SU-DHL-6 (cell line): ENCODE results near the gene CBX5.
"Not testable (repeated sequence)": the region's sequence is repeated elsewhere in the genome, so short reads cannot be mapped to it uniquely, and the experiment has no call there.

Source experiments
- H2AFZ ChIP-seq: fragments of 200-600 bp; sonication (generic); 2 replicates; pipeline ENCODE4 v1.6.1; 2014; ENCODE audit warnings: low read depth, mild to moderate bottlenecking, moderate library complexity, mixed read lengths, antibody characterized with exemption, low read length; ENCODE audit not compliant: severe bottlenecking
- H3F3A ChIP-seq: fragments of 200-600 bp; shearing (Covaris generic); 2 replicates; pipeline ENCODE4 v1.6.0; 2016; ENCODE audit warnings: antibody characterized with exemption, mild to moderate bottlenecking; ENCODE audit not compliant: insufficient read depth
- H3K27ac ChIP-seq: fragments of 200-600 bp; sonication (generic); 2 replicates; pipeline ENCODE4 v1.5.1; 2016; ENCODE audit warnings: low read depth, mild to moderate bottlenecking, low read length, moderate library complexity, mixed read lengths
- H3K27me3 ChIP-seq: fragments of 200-600 bp; sonication (generic), shearing (Covaris generic); 2 replicates; pipeline ENCODE4 v1.6.0; 2014; ENCODE audit warnings: mild to moderate bottlenecking, low read length
- H3K36me3 ChIP-seq: fragments of 200-600 bp; sonication (generic); 2 replicates; pipeline ENCODE4 v1.6.1; 2014; ENCODE audit warnings: mild to moderate bottlenecking, low read length, mixed read lengths
- H3K4me2 ChIP-seq: fragments of 300-600, 200-600 bp; shearing (Covaris generic), sonication (generic); 2 replicates; pipeline ENCODE4 v1.6.0; 2014; ENCODE audit warnings: low read length, low read depth, mild to moderate bottlenecking; ENCODE audit not compliant: poor library complexity, severe bottlenecking
- H3K4me3 ChIP-seq: fragments of 200-600 bp; sonication (generic); 2 replicates; pipeline ENCODE4 v1.5.1; 2014; ENCODE audit warnings: antibody characterized with exemption, low read length, mild to moderate bottlenecking, mixed read lengths; ENCODE audit not compliant: insufficient read depth, poor library complexity, severe bottlenecking
- H3K79me2 ChIP-seq: fragments of 200-600 bp; sonication (generic); 2 replicates; pipeline ENCODE4 v1.6.1; 2014; ENCODE audit warnings: mild to moderate bottlenecking, low read length, moderate library complexity; ENCODE audit not compliant: insufficient read depth
- H3K9ac ChIP-seq: fragments of 200-600 bp; sonication (generic); 2 replicates; pipeline ENCODE4 v1.7.0; 2014; ENCODE audit warnings: mild to moderate bottlenecking, low read length
- H3K9me2 ChIP-seq: fragments of 200-600 bp; sonication (generic); replicated peaks from 2 replicates; pipeline ENCODE4 v1.6.1; 2014; ENCODE audit warnings: low read length; ENCODE audit not compliant: insufficient read depth
- H3K9me3 ChIP-seq: fragments of 200-600 bp; sonication (generic); 2 replicates; pipeline ENCODE4 v1.6.1; 2014; ENCODE audit warnings: low read length, mixed read lengths; ENCODE audit not compliant: insufficient read depth
- H4K20me1 ChIP-seq: fragments of 200-600 bp; sonication (generic); 2 replicates; pipeline ENCODE4 v1.6.1; 2014; ENCODE audit warnings: low read depth, mild to moderate bottlenecking, antibody characterized with exemption, low read length, moderate library complexity, mixed read lengths
- EZH2phosphoT487 ChIP-seq: fragments of 200-600 bp; sonication (generic), shearing (Covaris generic); conservative IDR thresholded peaks from 2 replicates; pipeline ENCODE4 v1.6.1; 2018; ENCODE audit warnings: mild to moderate bottlenecking, antibody characterized with exemption, low read length, moderate library complexity, mixed read lengths
- TF ChIP-seq, protein P1 (sequence below): fragments of 200-600 bp; sonication (generic); IDR thresholded peaks from one replicate; pipeline ENCODE4 v1.5.1; 2017; ENCODE audit warnings: antibody characterized with exemption, mild to moderate bottlenecking, low read length, moderate library complexity; ENCODE audit not compliant: insufficient read depth, poor library complexity, severe bottlenecking

CBX5 gene

DNA sequence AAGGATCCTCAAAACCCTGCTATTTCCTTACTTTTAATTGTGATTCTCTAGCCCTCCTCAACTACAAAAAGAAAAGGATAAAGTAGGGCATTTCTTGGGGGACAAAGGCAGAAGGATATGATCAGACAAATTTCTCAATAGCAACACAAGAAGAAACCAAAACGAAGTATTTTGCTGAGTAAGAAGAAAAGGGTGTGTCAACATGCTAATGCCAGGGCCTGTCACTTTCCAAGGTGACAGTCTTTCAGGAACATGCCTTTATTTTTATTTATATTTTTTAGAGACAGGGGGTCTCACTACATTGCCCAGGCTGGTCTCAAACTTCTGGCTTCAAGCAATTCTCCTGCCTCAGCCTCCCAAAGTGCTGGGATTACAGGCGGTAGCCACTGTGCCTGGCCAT is 39.8 kb downstream of the CBX5 start:
- Histone ChIP-seq H3K4me3 (no peak overlapping the region), H3K27ac (no peak overlapping the region), H3K9me2 (no peaks in the 10 kb centered on the region), H3K36me3 (peaks cover 8% of the 10 kb centered on the region; the same call in 1 of the 2 replicates), H2AFZ (no peak overlapping the region), H3K4me2 (no peak overlapping the region), H3K9ac (no peak overlapping the region), H3K27me3 (no peaks in the 10 kb centered on the region), H3K9me3 (no peaks in the 10 kb centered on the region), H4K20me1 (no peaks in the 10 kb centered on the region), H3F3A (no peaks in the 10 kb centered on the region), H3K79me2 (no peaks in the 10 kb centered on the region)
- TF ChIP-seq EZH2phosphoT487, result no peak
- TF ChIP-seq, protein P1, sequence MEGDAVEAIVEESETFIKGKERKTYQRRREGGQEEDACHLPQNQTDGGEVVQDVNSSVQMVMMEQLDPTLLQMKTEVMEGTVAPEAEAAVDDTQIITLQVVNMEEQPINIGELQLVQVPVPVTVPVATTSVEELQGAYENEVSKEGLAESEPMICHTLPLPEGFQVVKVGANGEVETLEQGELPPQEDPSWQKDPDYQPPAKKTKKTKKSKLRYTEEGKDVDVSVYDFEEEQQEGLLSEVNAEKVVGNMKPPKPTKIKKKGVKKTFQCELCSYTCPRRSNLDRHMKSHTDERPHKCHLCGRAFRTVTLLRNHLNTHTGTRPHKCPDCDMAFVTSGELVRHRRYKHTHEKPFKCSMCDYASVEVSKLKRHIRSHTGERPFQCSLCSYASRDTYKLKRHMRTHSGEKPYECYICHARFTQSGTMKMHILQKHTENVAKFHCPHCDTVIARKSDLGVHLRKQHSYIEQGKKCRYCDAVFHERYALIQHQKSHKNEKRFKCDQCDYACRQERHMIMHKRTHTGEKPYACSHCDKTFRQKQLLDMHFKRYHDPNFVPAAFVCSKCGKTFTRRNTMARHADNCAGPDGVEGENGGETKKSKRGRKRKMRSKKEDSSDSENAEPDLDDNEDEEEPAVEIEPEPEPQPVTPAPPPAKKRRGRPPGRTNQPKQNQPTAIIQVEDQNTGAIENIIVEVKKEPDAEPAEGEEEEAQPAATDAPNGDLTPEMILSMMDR, result no peak

DNA sequence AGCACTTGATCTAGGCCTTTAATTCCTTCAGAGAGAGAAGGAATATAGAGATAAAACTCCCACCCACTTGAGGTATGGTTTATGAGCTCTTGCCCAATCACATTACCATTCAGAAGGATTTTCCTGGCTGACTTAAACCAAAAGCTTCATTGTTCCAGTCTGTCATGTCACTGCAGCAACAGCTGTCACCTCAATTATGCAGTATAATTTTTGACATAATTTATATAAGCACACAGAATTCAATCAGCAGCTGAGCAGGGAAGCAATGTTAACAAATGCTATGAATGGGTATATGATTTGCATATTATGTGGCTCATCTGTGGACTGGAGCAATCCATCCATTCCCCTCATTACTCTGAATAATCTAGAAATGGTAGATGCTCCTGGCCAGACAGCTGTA is 40.3 kb downstream of the CBX5 start:
- no peak overlapping the region for H3K9ac ChIP-seq
- no peaks in the 10 kb centered on the region for H3K9me3 ChIP-seq
- no peak overlapping the region for H3K27ac ChIP-seq
- H4K20me1 ChIP-seq, result no peaks in the 10 kb centered on the region
- H3F3A ChIP-seq, result no peaks in the 10 kb centered on the region
- no peaks in the 10 kb centered on the region for H3K9me2 ChIP-seq
- H3K4me2 ChIP-seq, result no peak overlapping the region
- no peaks in the 10 kb centered on the region for H3K79me2 ChIP-seq
- no peak overlapping the region for H2AFZ ChIP-seq
- H3K4me3 ChIP-seq, result no peak overlapping the region
- no peaks in the 10 kb centered on the region for H3K27me3 ChIP-seq
- H3K36me3 ChIP-seq, result peaks cover 8% of the 10 kb centered on the region; the same call in 1 of the 2 replicates
- TF ChIP-seq EZH2phosphoT487, result no peak
- TF ChIP-seq, protein P1, result no peak

DNA sequence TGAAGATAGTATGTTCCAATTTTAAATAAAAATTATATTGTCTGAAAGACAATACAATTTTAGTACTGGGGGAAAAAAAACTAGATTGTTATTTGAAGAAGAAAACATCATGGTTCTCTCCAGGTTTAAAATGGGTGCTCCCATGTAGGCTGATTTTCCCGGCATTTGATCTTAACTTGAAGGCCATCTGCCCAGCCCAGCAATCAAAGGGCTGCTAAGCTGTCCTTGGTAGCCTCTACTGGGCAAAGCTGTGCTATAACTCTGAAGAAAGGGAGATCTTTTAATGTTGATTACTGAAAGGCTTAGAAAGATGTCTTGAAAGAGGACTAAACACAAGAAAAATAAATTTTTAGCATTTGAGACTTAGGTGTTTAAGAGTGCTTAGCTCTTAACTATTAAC is 41.4 kb downstream of the CBX5 start:
- H2AFZ ChIP-seq, result no peak overlapping the region
- no peaks in the 10 kb centered on the region for H3K9me2 ChIP-seq
- no peaks in the 10 kb centered on the region for H3K9me3 ChIP-seq
- H3K36me3 ChIP-seq, result peaks cover 8% of the 10 kb centered on the region; the same call in 1 of the 2 replicates
- TF ChIP-seq, protein P1, result no peak
- no peak for TF ChIP-seq EZH2phosphoT487
- no peak overlapping the region for H3K4me2 ChIP-seq
- no peak overlapping the region for H3K27ac ChIP-seq
- no peaks in the 10 kb centered on the region for H4K20me1 ChIP-seq
- no peaks in the 10 kb centered on the region for H3K79me2 ChIP-seq
- H3K9ac ChIP-seq, result no peak overlapping the region
- H3F3A ChIP-seq, result no peaks in the 10 kb centered on the region
- H3K27me3 ChIP-seq, result no peaks in the 10 kb centered on the region
- no peak overlapping the region for H3K4me3 ChIP-seq

DNA sequence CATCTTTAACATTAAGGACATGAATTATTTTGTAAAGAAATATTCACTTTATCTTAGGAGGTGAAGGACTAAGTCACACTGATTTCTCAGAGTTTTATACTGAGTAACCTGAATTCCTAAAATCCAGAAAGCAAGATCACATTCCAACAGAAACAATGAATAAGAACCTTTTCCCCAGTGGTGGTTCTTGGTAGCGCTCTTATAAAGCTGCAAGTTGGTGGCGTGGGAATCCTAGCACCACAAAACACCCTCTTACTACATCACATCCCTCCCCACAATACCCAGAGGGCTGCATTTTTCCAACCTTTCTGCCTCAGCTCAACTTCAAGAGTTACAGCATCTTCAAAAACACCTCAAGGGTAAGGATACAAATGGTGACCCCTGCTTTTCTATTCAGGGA is 47.1 kb downstream of the CBX5 start:
- Histone ChIP-seq H3K9me2 (no peaks in the 10 kb centered on the region), H3K36me3 (no peaks in the 10 kb centered on the region), H3K4me3 (no peak overlapping the region), H3F3A (no peaks in the 10 kb centered on the region), H3K9me3 (no peaks in the 10 kb centered on the region), H3K4me2 (no peak overlapping the region), H3K79me2 (no peaks in the 10 kb centered on the region), H4K20me1 (no peaks in the 10 kb centered on the region), H3K27me3 (no peaks in the 10 kb centered on the region), H2AFZ (no peak overlapping the region), H3K9ac (no peak overlapping the region), H3K27ac (no peak overlapping the region)
- TF ChIP-seq, protein P1, result no peak
- no peak for TF ChIP-seq EZH2phosphoT487

DNA sequence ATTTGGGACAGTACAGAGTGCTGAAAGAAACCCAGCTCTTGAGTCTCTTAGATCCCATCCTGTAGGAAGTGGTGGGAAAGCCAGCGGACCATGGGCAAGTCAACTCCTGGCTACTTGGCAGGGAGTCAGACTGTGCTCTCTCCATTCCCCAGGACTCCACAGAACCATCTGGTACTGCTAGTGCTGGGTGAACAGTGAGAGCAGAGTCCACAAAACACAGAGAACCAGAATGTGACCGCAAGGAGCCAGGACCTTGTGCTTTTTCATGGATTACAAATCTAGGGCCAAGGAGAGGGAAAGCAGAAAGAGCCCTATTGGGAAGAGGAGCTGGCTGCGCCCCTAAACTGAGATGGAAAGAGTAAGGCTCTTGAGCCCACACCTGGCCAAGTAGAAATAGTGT is 48.7 kb downstream of the CBX5 start:
- H3K27ac ChIP-seq, H3K4me2 ChIP-seq, H4K20me1 ChIP-seq, H2AFZ ChIP-seq, H3K4me3 ChIP-seq, H3K9me2 ChIP-seq, H3K27me3 ChIP-seq, H3K9me3 ChIP-seq, H3F3A ChIP-seq, H3K9ac ChIP-seq, H3K36me3 ChIP-seq, H3K79me2 ChIP-seq: not testable (repeated sequence)
